CD4-positive, alpha-beta T cell treated with Interleukin-1 beta for 1 hour (primary cell): ENCODE data around the gene MIXL1.
"Not testable (repeated sequence)": the region's sequence is repeated elsewhere in the genome, so short reads cannot be mapped to it uniquely, and the experiment has no call there.

ENCODE experiments used
- DNase-seq, 2 donors: peaks; one replicate each; pipeline ENCODE4 v3.0.0-alpha.2; 2020 to 2022

MIXL1 gene

DNA sequence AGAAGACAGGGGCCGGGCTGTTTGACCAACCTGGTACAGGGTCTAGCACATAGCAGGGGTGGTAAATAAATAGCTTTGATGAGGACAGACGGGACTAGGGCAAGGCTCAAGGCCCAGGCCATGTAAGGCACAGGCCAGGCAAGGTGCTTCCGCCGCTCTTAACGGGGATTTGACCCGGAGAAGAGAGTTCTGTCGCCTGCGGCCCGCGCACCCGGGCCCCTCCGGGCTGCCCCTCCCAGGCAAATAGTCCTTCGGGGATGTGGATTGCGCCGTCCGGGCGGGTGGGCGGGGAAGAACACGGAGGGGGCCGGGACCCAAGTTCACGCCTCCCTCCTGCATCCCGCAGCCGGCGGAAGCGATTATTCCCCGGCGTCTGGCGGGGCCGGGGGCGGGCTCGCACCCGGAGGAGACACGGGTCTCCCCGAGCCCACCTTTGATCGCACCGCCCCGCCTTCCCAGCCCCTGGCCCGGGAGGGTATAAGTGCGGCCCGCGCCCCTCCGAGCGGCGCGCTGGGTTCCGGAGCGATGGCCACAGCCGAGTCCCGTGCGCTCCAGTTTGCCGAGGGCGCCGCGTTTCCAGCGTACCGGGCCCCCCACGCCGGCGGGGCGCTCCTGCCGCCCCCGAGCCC is at the start of gene MIXL1:
MIXL1 (plus strand) TSS at position 508 of the 629 bp plus-strand sequence; CDS start at position 526, 18 bp downstream.
- no peak for DNase-seq

DNA sequence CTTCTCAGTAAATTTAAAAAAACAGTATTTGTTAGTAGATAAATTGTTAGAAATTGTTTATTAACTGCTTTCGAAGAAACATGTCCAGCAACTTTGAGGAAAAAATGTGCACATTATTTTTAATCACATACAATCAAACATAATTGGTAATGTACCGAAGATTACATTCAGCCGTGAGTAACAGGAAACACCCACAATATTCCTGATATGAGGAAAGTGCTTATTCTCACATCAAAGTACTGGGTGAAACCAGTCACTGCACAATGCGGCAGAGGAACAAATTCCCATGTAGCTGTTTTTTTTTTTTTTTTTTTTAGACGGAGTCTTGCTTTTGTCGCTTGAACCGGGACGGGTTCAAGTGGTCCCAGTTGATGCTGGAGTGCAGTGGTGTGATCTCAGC is 46.6 kb upstream of the MIXL1 start:
- no peak for DNase-seq

GRCh38 chr1:226181996-226182714 is 41.3 kb upstream of the MIXL1 start:
- peak in 1 of 2 donors; percentile 11 for DNase-seq

GRCh38 chr1:226185141-226186036 is 38.1 kb upstream of the MIXL1 start:
- DNase-seq = no peak

DNA sequence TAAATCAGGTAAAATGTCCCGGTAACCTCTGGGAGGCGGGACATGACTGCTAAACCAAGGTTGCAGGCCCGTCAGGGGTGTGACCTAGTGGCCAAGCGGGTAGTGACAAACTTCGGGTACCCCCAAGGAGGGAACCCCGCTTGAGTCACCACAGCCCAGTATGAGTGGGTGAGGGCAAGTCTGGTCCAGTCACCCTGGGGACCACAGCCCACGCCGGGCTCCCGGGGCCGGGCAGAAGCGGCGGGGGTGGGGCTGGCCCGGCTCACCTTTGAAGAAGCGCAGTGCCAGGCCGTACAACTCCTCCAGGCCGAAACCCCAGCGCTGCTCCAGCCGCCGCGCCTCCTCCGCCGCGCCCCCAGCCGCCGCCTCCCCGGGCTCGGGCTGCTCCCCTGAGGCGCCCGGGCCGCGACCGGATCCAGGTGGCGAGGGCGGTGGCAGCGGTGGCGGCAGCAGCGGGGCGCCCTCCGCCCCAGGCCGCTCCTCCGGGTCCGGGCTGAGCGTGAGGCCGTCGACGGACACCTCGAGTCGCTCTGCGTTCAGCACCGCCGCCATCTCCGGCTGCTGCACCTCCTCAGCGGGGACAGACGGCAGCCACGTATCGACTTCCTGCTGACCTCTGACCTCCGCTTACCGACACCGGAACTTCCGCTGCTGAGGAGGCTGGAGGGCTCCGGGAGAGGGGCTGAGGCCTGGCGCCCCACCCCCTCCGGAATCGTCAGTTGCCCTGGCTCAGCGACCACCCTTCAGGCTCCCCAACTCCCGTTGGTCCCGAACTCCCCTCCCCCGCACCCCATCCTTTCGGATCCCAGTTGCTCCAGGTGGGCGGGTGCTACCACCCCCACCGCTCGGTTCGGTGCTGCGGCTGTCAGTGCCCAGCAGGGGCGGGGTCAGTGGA is 37.1 kb upstream of the MIXL1 start, which contains the start of gene ACBD3:
ACBD3 (minus strand) TSS at position 618 of the 895 bp plus-strand sequence; CDS start at position 552, 66 bp downstream.
- DNase-seq = peak; percentile 83 to 86

DNA sequence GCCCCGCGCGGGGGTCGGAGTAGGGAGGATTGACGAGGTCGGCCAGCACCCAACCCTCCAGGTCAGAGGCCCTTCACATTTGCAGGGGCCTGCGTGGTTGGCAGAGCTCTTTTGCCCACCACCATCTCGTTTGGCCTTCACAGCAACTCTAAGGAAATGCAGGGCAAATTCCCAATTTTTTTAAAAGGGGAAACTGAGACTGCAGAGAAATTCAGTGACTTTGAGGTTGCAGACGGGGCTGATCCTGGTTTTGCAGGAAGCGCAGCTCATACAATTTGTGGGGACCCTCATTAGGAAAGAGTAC is 36.5 kb upstream of the MIXL1 start:
- no peak for DNase-seq

DNA sequence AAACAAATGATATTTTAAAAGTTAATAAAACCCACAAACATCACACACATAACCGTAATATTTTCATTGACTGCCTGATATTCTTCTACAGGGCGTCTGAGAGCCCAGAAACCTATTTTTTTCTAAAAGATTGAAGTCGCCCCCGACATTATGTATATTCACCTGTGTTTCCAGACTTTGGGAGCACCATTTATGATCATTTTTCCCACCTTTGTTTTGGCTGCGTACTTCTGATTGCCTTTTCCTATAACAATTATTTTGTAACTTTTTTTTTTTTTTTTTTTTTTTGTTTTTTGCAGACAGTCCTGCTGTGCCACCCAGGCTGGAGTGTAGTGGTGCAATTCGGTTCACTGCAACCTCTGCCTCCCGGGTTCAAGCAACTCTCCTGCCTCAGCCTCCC is 36.1 kb upstream of the MIXL1 start:
- DNase-seq = no peak

- no peak for DNase-seq
Measured at GRCh38 chr1:226195144-226195543, 28.3 kb upstream of the MIXL1 start.

GRCh38 chr1:226199971-226200370 is 23.5 kb upstream of the MIXL1 start:
- no peak for DNase-seq

DNA sequence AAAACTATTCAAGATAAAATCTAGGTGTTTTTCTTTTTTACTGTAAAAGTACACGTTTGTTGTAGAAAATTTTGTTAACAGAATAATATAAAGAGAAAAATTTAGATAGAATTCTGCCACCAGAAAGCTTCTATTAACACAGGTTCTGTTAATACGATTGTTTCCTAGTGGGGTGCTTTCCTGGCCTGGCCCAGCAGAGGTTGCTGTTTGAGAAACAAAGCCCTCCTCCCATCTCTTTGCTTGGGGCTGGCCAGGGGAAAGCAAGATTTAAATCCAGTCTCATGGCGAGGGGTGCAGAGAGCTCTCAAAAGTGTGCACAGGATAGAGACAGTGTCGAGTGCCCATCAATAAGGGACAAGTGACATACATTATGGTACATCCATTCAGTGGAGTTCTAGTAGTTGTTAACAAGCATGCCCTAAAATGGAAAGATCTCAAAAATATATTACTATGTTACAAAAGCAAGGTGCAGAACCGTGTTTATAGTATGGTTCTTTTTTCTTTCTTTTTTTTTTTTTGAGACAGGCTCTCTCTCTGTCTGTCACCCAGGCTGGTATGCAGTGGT is 22.4 kb upstream of the MIXL1 start:
- DNase-seq = no peak

DNA sequence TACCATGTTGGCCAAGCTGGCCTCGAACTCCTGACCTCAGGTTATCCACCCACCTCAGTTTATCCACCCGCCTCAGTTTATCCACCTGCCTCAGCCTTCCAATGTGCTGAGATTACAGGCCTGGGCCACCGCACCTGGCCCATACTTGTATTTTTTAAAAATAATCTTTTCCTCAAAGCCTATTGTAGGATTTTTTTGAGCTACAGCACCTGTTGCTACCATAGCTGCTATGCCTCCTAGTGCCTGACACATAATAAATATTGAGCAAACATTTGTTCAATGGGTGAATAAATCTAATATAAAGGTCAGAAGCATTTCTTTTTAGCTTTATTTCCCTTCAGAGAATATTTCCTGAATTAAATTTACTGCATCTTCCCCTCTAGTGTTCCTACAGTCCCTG is 21.2 kb upstream of the MIXL1 start:
- no peak for DNase-seq

- not testable (repeated sequence) for DNase-seq
Measured at GRCh38 chr1:226202666-226203065, 20.8 kb upstream of the MIXL1 start.

DNA sequence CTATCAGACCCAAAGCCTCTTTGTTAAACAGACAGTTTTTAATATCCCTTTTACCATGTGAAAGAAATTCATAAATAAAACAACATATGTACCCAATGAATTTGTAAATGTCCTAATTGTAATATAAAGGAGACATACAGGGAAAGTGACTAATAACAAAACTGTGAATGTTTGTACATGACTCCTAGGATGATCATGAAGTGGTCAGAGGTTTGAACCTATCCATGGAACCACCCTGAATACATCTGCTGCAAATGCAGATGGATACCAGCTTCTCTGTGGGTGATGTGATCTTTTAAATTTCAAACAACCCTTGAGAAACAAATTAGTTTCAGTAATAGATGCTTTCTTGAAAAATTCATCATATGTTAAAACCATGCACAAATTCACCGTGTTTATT is 20.2 kb upstream of the MIXL1 start:
- no peak for DNase-seq

- no peak for DNase-seq
Measured at GRCh38 chr1:226203655-226204054, 19.8 kb upstream of the MIXL1 start.

DNA sequence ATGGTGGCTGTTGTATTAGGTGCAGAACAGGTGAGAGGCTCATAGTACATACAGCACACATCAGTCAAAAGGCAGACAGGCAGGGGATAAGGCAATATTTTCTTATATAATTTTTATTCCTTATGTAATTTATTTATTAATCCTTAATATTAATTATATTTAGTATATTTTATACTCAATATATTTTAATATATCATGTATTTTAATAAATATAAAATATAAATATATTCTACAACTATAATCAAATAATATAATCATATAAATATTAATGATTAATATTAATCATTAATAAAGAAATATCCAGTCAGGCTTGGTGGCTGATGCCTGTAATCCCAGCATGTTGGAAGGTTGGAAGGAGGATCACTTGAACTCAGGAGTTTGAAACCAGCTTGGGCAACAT is 19.3 kb upstream of the MIXL1 start:
- no peak for DNase-seq

DNA sequence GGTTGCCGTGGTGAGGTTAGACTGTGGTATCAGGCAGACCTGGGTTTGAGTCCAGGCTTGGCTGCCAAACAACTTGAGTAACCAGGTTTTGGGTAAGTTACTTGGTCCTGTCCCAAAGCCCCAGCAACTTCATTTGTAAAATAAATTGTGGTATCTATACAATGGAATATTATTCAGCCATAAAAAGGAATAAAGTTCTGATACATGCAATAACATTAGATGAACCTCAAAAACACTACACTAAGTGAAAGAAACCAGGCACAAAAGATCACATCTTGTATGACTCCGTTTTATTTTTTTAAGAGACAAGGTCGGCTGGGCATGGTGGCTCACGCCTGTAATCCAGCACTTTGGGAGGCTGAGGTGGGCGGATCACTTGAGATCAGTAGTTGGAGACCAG is 16.4 kb upstream of the MIXL1 start:
- DNase-seq = no peak

DNA sequence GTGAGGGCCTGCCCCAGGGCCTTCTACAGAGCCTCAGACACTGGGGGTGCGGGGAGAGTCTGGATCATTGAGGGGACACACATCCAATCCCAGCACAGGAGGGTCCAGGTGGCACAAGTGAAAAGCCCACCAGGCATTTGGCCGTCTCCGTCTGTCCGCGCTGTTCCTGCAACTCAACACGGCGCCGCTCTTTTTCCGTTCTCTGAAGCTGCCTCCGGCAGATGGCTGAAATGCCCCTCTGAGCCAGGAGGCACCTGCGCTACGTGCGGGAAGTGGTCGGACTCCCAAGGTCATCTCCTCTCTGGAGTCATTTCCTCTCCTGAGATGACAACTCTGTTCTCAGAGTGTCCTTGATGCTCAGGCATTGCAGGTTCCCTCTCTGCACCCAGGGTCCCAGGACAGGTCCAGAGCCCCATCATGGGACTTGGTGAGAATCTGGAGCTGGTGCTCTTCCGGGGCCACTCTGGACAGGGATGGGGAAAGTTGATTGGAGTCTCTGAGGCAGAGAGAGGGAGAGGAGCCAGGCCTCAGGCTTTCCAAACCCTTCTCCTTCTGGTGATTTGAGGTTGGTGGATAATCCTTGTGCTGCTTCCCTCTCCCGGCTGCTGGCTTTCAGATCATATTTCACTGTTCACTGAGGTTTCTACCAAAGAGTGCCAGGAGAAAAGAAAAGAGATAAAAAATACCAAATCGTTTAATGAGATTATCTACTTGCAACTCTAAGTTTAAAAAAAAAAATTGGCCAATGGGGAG is 14.0 kb upstream of the MIXL1 start:
- no peak for DNase-seq

- DNase-seq = no peak
Measured at GRCh38 chr1:226210571-226211176, 12.8 kb upstream of the MIXL1 start.

- no peak for DNase-seq
Measured at GRCh38 chr1:226211181-226211821, 12.2 kb upstream of the MIXL1 start.

- no peak for DNase-seq
Measured at GRCh38 chr1:226212545-226212944, 10.9 kb upstream of the MIXL1 start.

GRCh38 chr1:226215239-226215638 is 8.2 kb upstream of the MIXL1 start:
- DNase-seq = no peak
